ENCODE measurements around the gene CNOT11. TPM values are rescaled to one million over a fixed set of nuclear protein-coding genes. Genes with fewer than 3 reads are reported as not detected.

The CNOT11 gene
- total and polyA plus RNA-seq, 2 of the 4 experiments (the other 2 are of a cell fraction): 36.4 to 55.8 TPM

DNA sequence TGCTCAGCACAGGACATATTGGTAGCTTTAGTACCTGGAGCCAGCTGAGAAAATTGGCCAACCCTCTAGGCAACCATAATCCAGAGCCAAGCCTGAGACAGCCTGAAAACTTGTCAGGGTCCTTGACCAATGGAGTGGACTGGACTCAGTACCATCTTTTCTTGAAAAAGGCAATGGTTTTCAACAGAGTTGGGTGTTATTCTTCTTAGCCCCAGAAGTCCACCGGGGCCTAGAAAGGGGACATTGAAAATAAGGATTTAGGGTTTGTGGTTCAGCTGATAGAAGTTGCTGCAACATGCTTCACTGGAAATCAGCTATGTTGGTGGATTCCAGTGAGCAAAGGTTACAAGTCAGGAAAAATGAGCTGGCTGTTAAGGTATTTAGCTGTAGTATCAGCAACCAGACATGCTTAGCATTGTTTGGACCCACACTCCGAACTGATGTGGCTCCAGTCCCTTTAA is 22.1 kb upstream of the CNOT11 start:
- no peak overlapping the region for H3K4me3 ChIP-seq (ENCODE audit: insufficient read depth, low read depth, low read length)
- no peaks in the 10 kb centered on the region for H3K79me1 ChIP-seq (ENCODE audit: low read depth in 1 of 2, low read length in 2 of 2)
- intact Hi-C loops (cut with micrococcal nuclease): no loop called here
- H3K27ac ChIP-seq (ENCODE audit: insufficient read depth, low read length): no peak overlapping the region
- H2BK5ac ChIP-seq (ENCODE audit: low read depth, low read length, poor library complexity, severe bottlenecking): no peak overlapping the region
- WGBS, 2 experiments (ENCODE audit: extremely low coverage in 2 of 2, insufficient read length in 1 of 2): no CpG with 5 or more reads among the region's 2 CpGs
- no peaks in the 10 kb centered on the region for H3K36me3 ChIP-seq (ENCODE audit: control insufficient read depth, insufficient read depth, low read length)
- H4K20me1 ChIP-seq (ENCODE audit: insufficient read depth, low read length): no peaks in the 10 kb centered on the region
- peaks cover 2% of the 10 kb centered on the region; the same call in 1 of the 2 replicates for H3K9me1 ChIP-seq (ENCODE audit: insufficient read depth, low read length)
- H3K27me3 ChIP-seq (ENCODE audit: control insufficient read depth, insufficient read depth, low read length): peaks cover 2% of the 10 kb centered on the region
- ATAC-seq (ENCODE audit: low read depth): peak; percentile 82
- no peak overlapping the region for H3K23ac ChIP-seq (ENCODE audit: low read depth, low read length)
- H3K18ac ChIP-seq (ENCODE audit: low read depth, low read length): no peak overlapping the region
- H2BK120ac ChIP-seq (ENCODE audit: low read depth, low read length): no peak overlapping the region
- no peak overlapping the region for H4K5ac ChIP-seq (ENCODE audit: low read depth, low read length)
- no peak overlapping the region for H2BK15ac ChIP-seq (ENCODE audit: low read depth, low read length)
- ChIA-PET POLR2A (ENCODE audit: unreplicated experiment) (no interaction called here), CTCF (interaction anchor here (0.9 kb wide), 1 partner anchor 11 kb away, joined by 3 read pairs; no protein-coding TSS in a partner anchor)
- no TSS peak for BruUV-seq (replicated peaks)
- no peak overlapping the region for H2BK20ac ChIP-seq (ENCODE audit: low read depth, low read length)
- no peak overlapping the region for H3K9ac ChIP-seq (ENCODE audit: low read depth, low read length)
- H3K4ac ChIP-seq (ENCODE audit: low read depth, low read length): no peak overlapping the region
- in situ Hi-C loops (cut with MboI; ENCODE audit: low sequenced_read_pairs): no loop called here
- dilution Hi-C loops (cut with HindIII; ENCODE audit: low sequenced_read_pairs, unreplicated experiment): no loop called here
- H2AFZ ChIP-seq (replicated peaks; ENCODE audit: low read length, poor library complexity): no peak overlapping the region
- no peak overlapping the region for H3K4me2 ChIP-seq (ENCODE audit: low read depth, low read length)
- no peak overlapping the region for H2AK9ac ChIP-seq (replicated peaks; ENCODE audit: low read depth, low read length, poor library complexity)
- no peaks in the 10 kb centered on the region for H3K9me3 ChIP-seq (ENCODE audit: control insufficient read depth, insufficient read depth, low read length)
- no peak overlapping the region for H2AK5ac ChIP-seq (ENCODE audit: low read depth, low read length)
- peak; percentile 58 for DNase-seq
- H4K8ac ChIP-seq (ENCODE audit: low read depth in 2 of 2, low read length in 2 of 2): no peak overlapping the region
- H3K56ac ChIP-seq (ENCODE audit: extremely low read depth, insufficient read depth, low read length): no peak overlapping the region
- no peak overlapping the region for H3K14ac ChIP-seq (replicated peaks; ENCODE audit: low read depth, low read length)
- peaks cover 2% of the 10 kb centered on the region for H3K4me1 ChIP-seq (ENCODE audit: control insufficient read depth, insufficient read depth, low read length)
- no peak overlapping the region for H4K91ac ChIP-seq (ENCODE audit: insufficient read depth, low read depth, low read length)
- no peak for TF ChIP-seq ELK1 (IDR thresholded peaks at IDR 0.05; ENCODE audit: borderline replicate concordance, low read depth, low read length)
- TF ChIP-seq SMC3 (IDR thresholded peaks at IDR 0.05; ENCODE audit: low read depth, low read length): no peak
- no peak for TF ChIP-seq CHD1 (IDR thresholded peaks at IDR 0.05; ENCODE audit: low read depth, low read length)
- TF ChIP-seq, protein P1, sequence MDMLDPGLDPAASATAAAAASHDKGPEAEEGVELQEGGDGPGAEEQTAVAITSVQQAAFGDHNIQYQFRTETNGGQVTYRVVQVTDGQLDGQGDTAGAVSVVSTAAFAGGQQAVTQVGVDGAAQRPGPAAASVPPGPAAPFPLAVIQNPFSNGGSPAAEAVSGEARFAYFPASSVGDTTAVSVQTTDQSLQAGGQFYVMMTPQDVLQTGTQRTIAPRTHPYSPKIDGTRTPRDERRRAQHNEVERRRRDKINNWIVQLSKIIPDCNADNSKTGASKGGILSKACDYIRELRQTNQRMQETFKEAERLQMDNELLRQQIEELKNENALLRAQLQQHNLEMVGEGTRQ (IDR thresholded peaks at IDR 0.05; ENCODE audit: low read depth, low read length): no peak
- TF ChIP-seq MAFK (IDR thresholded peaks at IDR 0.05; ENCODE audit: low read depth, low read length): no peak
- TF ChIP-seq MAZ (IDR thresholded peaks at IDR 0.05; ENCODE audit: borderline replicate concordance, low read depth, low read length): no peak
- TF ChIP-seq RFX5 (IDR thresholded peaks at IDR 0.05; ENCODE audit: low read depth, low read length): no peak
- TF ChIP-seq MXI1 (IDR thresholded peaks at IDR 0.05; ENCODE audit: borderline replicate concordance, low read depth, low read length): no peak
- TF ChIP-seq CEBPB (IDR thresholded peaks at IDR 0.05; ENCODE audit: low read depth, low read length): no peak
- TF ChIP-seq POLR2A (IDR thresholded peaks at IDR 0.05; ENCODE audit: low read depth, low read length): no peak
- no peak for TF ChIP-seq FOS (IDR thresholded peaks at IDR 0.05; ENCODE audit: low read depth, low read length)
- no peak for TF ChIP-seq RAD21 (IDR thresholded peaks at IDR 0.05; ENCODE audit: low read length)
- TF ChIP-seq NFE2L2 (IDR thresholded peaks at IDR 0.05; ENCODE audit: low read depth, low read length): no peak
- TF ChIP-seq BHLHE40 (IDR thresholded peaks at IDR 0.05; ENCODE audit: low read depth, low read length): no peak
- TF ChIP-seq, protein P2, sequence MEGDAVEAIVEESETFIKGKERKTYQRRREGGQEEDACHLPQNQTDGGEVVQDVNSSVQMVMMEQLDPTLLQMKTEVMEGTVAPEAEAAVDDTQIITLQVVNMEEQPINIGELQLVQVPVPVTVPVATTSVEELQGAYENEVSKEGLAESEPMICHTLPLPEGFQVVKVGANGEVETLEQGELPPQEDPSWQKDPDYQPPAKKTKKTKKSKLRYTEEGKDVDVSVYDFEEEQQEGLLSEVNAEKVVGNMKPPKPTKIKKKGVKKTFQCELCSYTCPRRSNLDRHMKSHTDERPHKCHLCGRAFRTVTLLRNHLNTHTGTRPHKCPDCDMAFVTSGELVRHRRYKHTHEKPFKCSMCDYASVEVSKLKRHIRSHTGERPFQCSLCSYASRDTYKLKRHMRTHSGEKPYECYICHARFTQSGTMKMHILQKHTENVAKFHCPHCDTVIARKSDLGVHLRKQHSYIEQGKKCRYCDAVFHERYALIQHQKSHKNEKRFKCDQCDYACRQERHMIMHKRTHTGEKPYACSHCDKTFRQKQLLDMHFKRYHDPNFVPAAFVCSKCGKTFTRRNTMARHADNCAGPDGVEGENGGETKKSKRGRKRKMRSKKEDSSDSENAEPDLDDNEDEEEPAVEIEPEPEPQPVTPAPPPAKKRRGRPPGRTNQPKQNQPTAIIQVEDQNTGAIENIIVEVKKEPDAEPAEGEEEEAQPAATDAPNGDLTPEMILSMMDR (conservative IDR thresholded peaks at IDR 0.05; ENCODE audit: low read depth, low read length): no peak
- TF ChIP-seq RCOR1 (IDR thresholded peaks at IDR 0.05; ENCODE audit: insufficient replicate concordance, low read length): no peak
